Measurements from ENCODE around the gene OCSTAMP.

The OCSTAMP gene

GRCh38 chr20:46512943-46513844 is 37.3 kb downstream of the OCSTAMP start, which contains the start of gene ZNF334:
Gene ZNF334 (minus strand): TSS chr20:46513559. CDS start chr20:46512102, 1,457 bp downstream.
- no peak for DNase-seq (ENCODE audit: low read depth)

GRCh38 chr20:46509523-46509922 is 40.9 kb downstream of the OCSTAMP start:
- no peak for DNase-seq (ENCODE audit: low read depth)

- no peak for DNase-seq (ENCODE audit: low read depth)
These were observed 42.6 kb downstream of the OCSTAMP start for GRCh38 chr20:46507760-46508407.

- no peak for DNase-seq (ENCODE audit: low read depth)
These were observed 44.9 kb downstream of the OCSTAMP start for GRCh38 chr20:46505506-46505905.

GRCh38 chr20:46501961-46502360 is 48.5 kb downstream of the OCSTAMP start:
- DNase-seq (ENCODE audit: low read depth) = no peak

GRCh38 chr20:46501337-46501942 is 49.0 kb downstream of the OCSTAMP start:
- DNase-seq (ENCODE audit: low read depth) = no peak

GRCh38 chr20:46494077-46494476 is 56.4 kb downstream of the OCSTAMP start:
- DNase-seq (ENCODE audit: low read depth) = no peak

- no peak for DNase-seq (ENCODE audit: low read depth)
These were observed 59.1 kb downstream of the OCSTAMP start for GRCh38 chr20:46491354-46491753.

Measured in activated gamma-delta T cell treated with anti-CD3 and anti-CD28 coated beads, Interleukin-2, amount 50 U/mL, for 16 hours (primary cell).